Immature natural killer cell (primary cell): Measurements from ENCODE around the gene LRRC49. TPM values are rescaled to one million over a fixed set of nuclear protein-coding genes. Genes with fewer than 3 reads are reported as not detected.

Experiments
- DNase-seq, 3 donors: peaks; one replicate each; pipeline ENCODE4 v3.0.0; 2022; ENCODE audit warnings: mixed read lengths in 1 of 3
- H3K27ac Mint-ChIP-seq, 6 donors: one replicate each; pipeline ENCODE4 v1.8.0; 2020; ENCODE audit warnings: mixed read lengths in 6 of 6, mild to moderate bottlenecking in 5 of 6, inconsistent platforms in 4 of 6, moderate library complexity in 3 of 6
- H3K27me3 Mint-ChIP-seq, 3 donors: one replicate each; pipeline ENCODE4 v1.8.0; 2020 to 2021; ENCODE audit warnings: low read depth in 3 of 3, mild to moderate bottlenecking in 3 of 3, mixed read lengths in 3 of 3, moderate library complexity in 3 of 3, inconsistent platforms in 1 of 3
- H3K36me3 Mint-ChIP-seq, 3 donors: one replicate each; pipeline ENCODE4 v1.8.0; 2020; ENCODE audit warnings: mixed read lengths in 3 of 3, inconsistent platforms in 2 of 3, mild to moderate bottlenecking in 2 of 3
- H3K4me1 Mint-ChIP-seq, 2 donors: one replicate each; pipeline ENCODE4 v1.8.0; 2020; ENCODE audit warnings: inconsistent platforms in 2 of 2, mild to moderate bottlenecking in 2 of 2, mixed read lengths in 2 of 2, moderate library complexity in 1 of 2
- H3K4me3 Mint-ChIP-seq, 5 donors: one replicate each; pipeline ENCODE4 v1.8.0; 2020; ENCODE audit warnings: mild to moderate bottlenecking in 5 of 5, mixed read lengths in 5 of 5, inconsistent platforms in 3 of 5, moderate library complexity in 3 of 5
- H3K9me3 Mint-ChIP-seq, 6 donors: one replicate each; pipeline ENCODE4 v1.8.0; 2020; ENCODE audit warnings: mild to moderate bottlenecking in 6 of 6, mixed read lengths in 6 of 6, inconsistent platforms in 4 of 6, moderate library complexity in 3 of 6
- polyA plus RNA-seq, 3 donors: library from polyadenylated mRNA; unstranded; fragments of 300-500 nt; fragmentation: Illumina TruSeq; gene quantifications; one replicate each; pipeline ENCODE4 v1.2.3, GENCODE V29; 2021

The LRRC49 gene, protein sequence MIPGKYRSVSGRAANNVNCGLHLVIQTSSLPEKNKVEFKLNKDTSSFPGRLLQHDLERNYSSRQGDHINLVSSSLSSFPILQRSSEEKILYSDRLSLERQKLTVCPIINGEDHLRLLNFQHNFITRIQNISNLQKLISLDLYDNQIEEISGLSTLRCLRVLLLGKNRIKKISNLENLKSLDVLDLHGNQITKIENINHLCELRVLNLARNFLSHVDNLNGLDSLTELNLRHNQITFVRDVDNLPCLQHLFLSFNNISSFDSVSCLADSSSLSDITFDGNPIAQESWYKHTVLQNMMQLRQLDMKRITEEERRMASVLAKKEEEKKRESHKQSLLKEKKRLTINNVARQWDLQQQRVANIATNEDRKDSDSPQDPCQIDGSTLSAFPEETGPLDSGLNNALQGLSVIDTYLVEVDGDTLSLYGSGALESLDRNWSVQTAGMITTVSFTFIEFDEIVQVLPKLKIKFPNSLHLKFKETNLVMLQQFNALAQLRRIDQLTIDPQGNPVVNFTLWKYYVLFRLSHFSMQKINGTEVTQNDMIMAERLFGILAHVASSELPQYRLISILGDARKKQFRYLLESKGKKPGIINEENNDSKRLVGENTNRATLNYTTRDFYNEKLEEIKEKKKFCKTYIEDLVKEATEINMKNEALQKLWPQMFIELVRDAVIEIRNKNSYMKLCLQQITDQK
- polyA plus RNA-seq = under 1 TPM in 1 of 3 donors, not detected in 2; 0.68 TPM

DNA sequence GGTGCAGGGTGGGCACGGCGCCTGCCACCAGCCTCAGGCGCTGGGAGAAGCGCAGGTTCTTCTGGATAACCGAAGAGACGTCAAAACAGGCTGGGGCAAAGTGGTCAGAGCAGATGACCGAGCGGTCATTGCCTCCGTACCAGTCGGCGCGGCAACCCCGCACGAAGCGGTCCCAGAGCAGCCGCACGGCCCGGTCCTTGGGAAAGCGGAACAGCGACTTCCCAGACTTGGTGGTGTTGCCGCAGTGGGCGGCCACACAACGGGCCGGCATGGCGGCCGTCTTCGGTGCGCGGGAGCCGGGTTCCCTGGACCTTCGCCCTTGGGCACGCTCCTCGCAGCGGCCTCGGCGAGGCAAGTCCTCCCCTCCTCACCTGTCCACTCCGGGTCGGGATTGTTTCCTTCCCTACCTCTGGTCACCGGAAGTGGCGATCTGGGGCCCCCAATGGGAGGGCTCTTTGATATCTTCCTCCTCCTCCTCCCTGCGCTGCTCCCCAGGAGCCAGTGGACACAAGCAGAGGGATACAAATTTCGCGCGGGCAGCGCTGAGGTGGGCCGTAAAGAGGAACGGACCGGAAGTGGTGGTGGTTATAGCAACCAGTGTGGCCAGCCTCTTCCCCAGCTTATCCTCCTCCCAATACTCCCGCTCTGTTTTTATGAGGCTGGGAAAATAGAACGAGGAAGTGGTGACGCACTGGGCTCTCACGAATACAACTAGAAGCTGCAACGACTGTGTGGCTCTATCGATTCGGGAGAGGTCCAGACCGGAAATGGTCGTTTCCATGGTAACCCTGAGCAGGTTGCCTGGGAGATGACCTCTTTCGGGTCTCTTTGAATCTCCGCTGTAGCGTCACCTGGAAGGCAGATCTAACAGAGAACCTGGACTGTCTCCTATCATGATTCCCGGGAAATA lies at the start of gene LRRC49, which contains the start of gene THAP10:
TSS of gene LRRC49 (plus strand) at position 825 of the 910 bp plus-strand sequence. CDS start at position 894, 69 bp downstream.
TSS of gene THAP10 (minus strand) at position 432 of the 910 bp plus-strand sequence. CDS start at position 271, 161 bp downstream.
- Mint-ChIP-seq H3K9me3 (no peaks in the 10 kb centered on the region), H3K36me3 (peaks cover 0 to 4% (median 0%) of the 10 kb centered on the region in 3 donors), H3K27ac (peak within 1 kb of the TSS; percentile 12 to 77 (median 53)), H3K27me3 (peaks cover 7 to 15% (median 12%) of the 10 kb centered on the region in 3 donors), H3K4me3 (peak within 1 kb of the TSS; percentile 87 to 93 (median 89)), H3K4me1 (peaks cover 11 to 18% of the 10 kb centered on the region in 2 donors)
- DNase-seq = peak; percentile 25 to 36 (median 35)

GRCh38 chr15:70845602-70846360 lies 46.8 kb upstream of the LRRC49 start:
- Mint-ChIP-seq H3K4me3 (no peak overlapping the region), H3K9me3 (peaks cover 0 to 3% (median 0%) of the 10 kb centered on the region in 6 donors), H3K36me3 (no peaks in the 10 kb centered on the region), H3K4me1 (no peaks in the 10 kb centered on the region), H3K27me3 (peaks cover 7 to 14% (median 11%) of the 10 kb centered on the region in 3 donors), H3K27ac (no peak overlapping the region)
- no peak for DNase-seq

- Mint-ChIP-seq H3K9me3 (no peaks in the 10 kb centered on the region), H3K27me3 (peaks cover 20 to 39% (median 27%) of the 10 kb centered on the region in 3 donors), H3K27ac (no peak overlapping the region), H3K4me1 (peaks cover 8 to 11% of the 10 kb centered on the region in 2 donors), H3K4me3 (no peak overlapping the region), H3K36me3 (no peaks in the 10 kb centered on the region)
- no peak for DNase-seq
Observed at GRCh38 chr15:70851889-70852288, 40.7 kb upstream of the LRRC49 start.

GRCh38 chr15:70852501-70853317 lies 39.9 kb upstream of the LRRC49 start:
- no peak for DNase-seq
- peak overlapping the region; percentile 57 to 69 (median 65) for H3K4me3 Mint-ChIP-seq
- no peaks in the 10 kb centered on the region for H3K36me3 Mint-ChIP-seq
- H3K9me3 Mint-ChIP-seq = no peaks in the 10 kb centered on the region
- no peak overlapping the region for H3K27ac Mint-ChIP-seq
- H3K4me1 Mint-ChIP-seq = peaks cover 8 to 11% of the 10 kb centered on the region in 2 donors
- peaks cover 21 to 40% (median 32%) of the 10 kb centered on the region in 3 donors for H3K27me3 Mint-ChIP-seq

- Mint-ChIP-seq H3K36me3 (no peaks in the 10 kb centered on the region), H3K27me3 (peaks cover 23 to 40% (median 32%) of the 10 kb centered on the region in 3 donors), H3K4me1 (peaks cover 8 to 11% of the 10 kb centered on the region in 2 donors), H3K4me3 (peak overlapping the region; percentile 57 to 69 (median 65)), H3K27ac (no peak overlapping the region), H3K9me3 (no peaks in the 10 kb centered on the region)
- no peak for DNase-seq
Observed at GRCh38 chr15:70853318-70853972, 39.2 kb upstream of the LRRC49 start.

DNA sequence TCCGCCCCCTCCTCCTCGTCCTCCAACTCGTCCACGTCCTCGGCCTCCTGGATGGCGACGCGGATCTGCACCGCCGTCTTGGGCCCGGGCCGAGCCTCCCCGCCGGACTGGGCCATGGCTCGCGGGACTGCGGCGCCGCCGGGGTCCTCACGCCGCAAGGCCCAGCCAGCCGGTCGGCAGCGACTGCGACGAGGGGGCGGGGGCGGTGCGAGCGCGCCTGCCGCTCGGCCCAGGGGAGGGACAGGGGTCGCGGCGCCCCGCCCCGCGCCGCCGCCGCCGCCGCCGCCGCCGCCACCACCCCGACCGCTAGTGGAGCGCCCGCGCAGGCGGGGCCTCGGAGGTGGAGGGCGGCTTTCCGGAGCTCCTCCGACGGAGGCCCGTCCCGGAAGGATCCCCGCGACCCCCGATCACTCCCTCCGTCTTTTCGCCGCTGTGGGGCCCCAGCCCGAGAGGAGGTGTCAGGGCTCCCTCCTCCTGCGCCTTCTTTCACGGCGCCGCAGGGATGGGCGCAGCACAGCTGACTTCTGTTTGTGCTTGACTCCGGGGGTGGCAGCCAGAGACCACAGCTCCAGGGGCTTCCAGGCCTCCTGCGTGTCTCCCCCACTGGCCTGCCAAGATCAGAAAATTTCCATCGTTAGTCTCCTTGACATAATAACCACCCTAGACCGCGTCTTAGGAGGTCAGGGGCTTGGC lies 38.5 kb upstream of the LRRC49 start, which contains the start of gene LARP6:
TSS of gene LARP6 (minus strand) at position 185 of the 693 bp plus-strand sequence. CDS start at position 116, 69 bp downstream.
- Mint-ChIP-seq H3K4me3 (peak within 1 kb of the TSS; percentile 73 to 87 (median 80)), H3K36me3 (no peaks in the 10 kb centered on the region), H3K4me1 (peaks cover 8 to 11% of the 10 kb centered on the region in 2 donors), H3K27me3 (peaks cover 20 to 40% (median 30%) of the 10 kb centered on the region in 3 donors), H3K9me3 (no peaks in the 10 kb centered on the region), H3K27ac (no peak within 1 kb of the TSS)
- peak; percentile 3 to 25 (median 15) for DNase-seq

- Mint-ChIP-seq H3K36me3 (no peaks in the 10 kb centered on the region), H3K4me3 (peak overlapping the region; percentile 73 to 87 (median 80)), H3K9me3 (no peaks in the 10 kb centered on the region), H3K27ac (no peak overlapping the region), H3K4me1 (peaks cover 8 to 11% of the 10 kb centered on the region in 2 donors), H3K27me3 (peaks cover 16 to 40% (median 30%) of the 10 kb centered on the region in 3 donors)
- no peak for DNase-seq
Observed at GRCh38 chr15:70854666-70854976, 38.0 kb upstream of the LRRC49 start.

- Mint-ChIP-seq H3K27me3 (peaks cover 16 to 32% (median 23%) of the 10 kb centered on the region in 3 donors), H3K36me3 (no peaks in the 10 kb centered on the region), H3K4me3 (no peak overlapping the region), H3K27ac (no peak overlapping the region), H3K9me3 (no peaks in the 10 kb centered on the region), H3K4me1 (peaks cover 8 to 11% of the 10 kb centered on the region in 2 donors)
- DNase-seq = no peak
Observed at GRCh38 chr15:70855764-70856163, 36.9 kb upstream of the LRRC49 start.

DNA sequence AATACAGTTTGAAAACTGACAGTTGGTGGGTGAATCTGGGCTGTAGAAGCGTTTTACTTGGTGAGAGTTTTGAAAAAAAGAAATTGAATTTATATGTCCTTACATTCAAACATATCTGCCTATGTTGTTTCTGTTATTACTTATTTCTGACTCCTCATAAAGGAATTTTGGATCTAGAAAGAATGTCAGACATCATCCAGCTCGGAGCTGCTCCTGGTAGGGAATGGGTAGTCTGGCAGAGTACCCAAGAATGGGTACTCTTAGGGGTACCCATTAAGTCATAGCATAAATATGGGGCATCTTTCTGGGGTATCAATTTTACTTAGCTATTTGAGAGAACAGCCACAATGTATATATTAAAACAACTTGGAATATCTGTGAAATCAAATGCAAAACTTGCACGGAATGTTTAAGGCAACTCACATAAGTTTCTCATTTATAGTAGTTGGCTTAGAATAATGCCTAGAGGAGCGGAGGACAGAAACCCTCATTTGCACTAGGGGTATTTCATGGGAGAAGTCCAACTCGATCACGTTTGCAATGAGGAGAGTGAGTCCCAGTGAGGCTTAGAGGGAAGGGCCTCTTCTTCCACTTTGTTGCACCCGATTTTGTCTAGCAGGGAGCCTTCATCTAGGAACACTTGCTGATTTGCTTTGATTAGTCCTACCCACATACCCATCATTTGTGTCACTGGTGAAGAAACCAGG lies 36.3 kb upstream of the LRRC49 start:
- peaks cover 8 to 11% of the 10 kb centered on the region in 2 donors for H3K4me1 Mint-ChIP-seq
- H3K27ac Mint-ChIP-seq = no peak overlapping the region
- DNase-seq = no peak
- H3K4me3 Mint-ChIP-seq = no peak overlapping the region
- peaks cover 16 to 28% (median 17%) of the 10 kb centered on the region in 3 donors for H3K27me3 Mint-ChIP-seq
- no peaks in the 10 kb centered on the region for H3K9me3 Mint-ChIP-seq
- no peaks in the 10 kb centered on the region for H3K36me3 Mint-ChIP-seq

DNA sequence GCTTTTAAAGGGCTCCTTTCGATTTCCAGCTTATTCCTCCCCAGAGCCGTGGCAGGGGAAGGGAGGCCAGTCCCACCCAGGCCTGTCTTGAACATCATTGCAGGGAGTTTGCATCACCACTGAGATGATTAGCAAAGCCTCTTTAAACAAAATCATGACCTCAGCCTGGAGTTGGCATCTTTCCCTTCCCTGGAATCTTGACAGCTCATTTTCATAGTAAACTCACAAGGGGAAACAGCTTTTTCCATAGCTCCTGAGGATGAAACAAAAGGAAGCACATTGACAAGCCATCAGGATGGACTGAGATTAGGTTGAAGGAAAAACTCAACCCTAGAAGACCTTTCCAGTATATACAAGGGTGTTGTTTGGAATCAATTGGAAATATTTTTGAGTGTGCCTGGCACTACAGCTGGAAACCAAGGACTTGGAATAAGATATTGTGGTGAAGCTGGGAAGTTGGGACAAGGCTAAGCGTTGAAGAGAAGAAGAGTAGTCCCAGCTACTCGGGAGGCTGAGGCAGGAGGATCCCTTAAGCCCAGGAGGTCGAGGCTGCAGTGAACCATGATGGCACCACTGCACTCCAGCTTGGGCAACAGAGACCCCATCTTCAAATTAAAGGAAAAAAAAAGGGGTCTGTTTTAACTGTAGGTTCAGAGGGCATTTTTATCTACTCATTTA lies 35.6 kb upstream of the LRRC49 start:
- no peak overlapping the region for H3K4me3 Mint-ChIP-seq
- H3K27me3 Mint-ChIP-seq = peaks cover 15 to 24% (median 17%) of the 10 kb centered on the region in 3 donors

More for the DNA sequence above, 35.6 kb upstream of the LRRC49 start:
- H3K9me3 Mint-ChIP-seq = no peaks in the 10 kb centered on the region
- no peaks in the 10 kb centered on the region for H3K36me3 Mint-ChIP-seq
- peaks cover 8 to 11% of the 10 kb centered on the region in 2 donors for H3K4me1 Mint-ChIP-seq
- no peak for DNase-seq
- H3K27ac Mint-ChIP-seq = no peak overlapping the region
